ENCODE measurements around the gene OLIG2.

Gene OLIG2

GRCh38 chr21:33019516-33019884 is 6.2 kb upstream of the OLIG2 start:
- no peak overlapping the region for H3K27ac ChIP-seq
- no peak for TF ChIP-seq Cebpa-rat (IDR thresholded peaks at IDR 0.05)
- no peaks in the 10 kb centered on the region for H3K36me3 ChIP-seq
- peak overlapping the region; percentile 61 for H3K4me3 ChIP-seq
- H3K4me1 ChIP-seq = peaks cover 12% of the 10 kb centered on the region
- no peak overlapping the region for H3K9ac ChIP-seq
- H3K9me3 ChIP-seq = peaks cover 23% of the 10 kb centered on the region
- H3K4me2 ChIP-seq = peak overlapping the region; percentile 85
- peaks cover 33% of the 10 kb centered on the region for H4K20me1 ChIP-seq
- peaks cover 77% of the 10 kb centered on the region for H3K27me3 ChIP-seq

GRCh38 chr21:33019885-33020557 is 5.7 kb upstream of the OLIG2 start:
- Histone ChIP-seq H3K4me1 (peaks cover 12% of the 10 kb centered on the region), H3K9ac (no peak overlapping the region), H4K20me1 (peaks cover 33% of the 10 kb centered on the region), H3K27ac (no peak overlapping the region), H3K4me2 (peak overlapping the region; percentile 85), H3K4me3 (peak overlapping the region; percentile 61), H3K36me3 (no peaks in the 10 kb centered on the region), H3K9me3 (peaks cover 28% of the 10 kb centered on the region), H3K27me3 (peaks cover 82% of the 10 kb centered on the region)
- no peak for TF ChIP-seq Cebpa-rat (IDR thresholded peaks at IDR 0.05)

DNA sequence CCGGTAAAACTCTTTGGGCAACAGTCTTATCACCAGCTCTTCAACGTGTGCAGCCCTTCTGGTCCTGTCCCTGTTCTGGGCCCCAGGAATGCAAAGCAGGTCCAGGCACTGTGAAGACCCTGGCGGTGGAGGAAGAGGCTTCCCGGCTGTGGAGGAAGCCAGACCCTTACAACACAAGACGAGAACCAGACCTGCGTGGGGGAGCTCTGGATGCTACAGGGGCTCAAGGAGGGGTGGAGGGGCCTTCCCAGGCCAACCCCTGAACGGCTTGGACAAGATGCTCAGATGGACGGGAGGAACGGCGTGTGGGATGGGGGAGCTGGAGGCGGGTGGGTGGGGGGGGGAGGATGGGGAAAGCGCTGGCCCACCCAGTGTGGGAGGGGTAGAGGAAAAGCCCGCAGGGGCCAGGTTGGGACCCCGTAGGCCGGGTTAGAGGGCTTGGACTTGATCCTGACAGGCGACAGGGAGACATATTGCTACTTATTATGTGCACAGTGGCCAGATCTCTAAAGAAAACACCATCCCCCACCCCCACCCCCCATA is 5.1 kb upstream of the OLIG2 start:
- no peak overlapping the region for H3K27ac ChIP-seq
- H3K4me1 ChIP-seq = peaks cover 12% of the 10 kb centered on the region
- H3K36me3 ChIP-seq = no peaks in the 10 kb centered on the region
- peaks cover 88% of the 10 kb centered on the region for H3K27me3 ChIP-seq
- no peak overlapping the region for H3K9ac ChIP-seq
- H3K4me3 ChIP-seq = no peak overlapping the region
- peaks cover 34% of the 10 kb centered on the region for H3K9me3 ChIP-seq
- peaks cover 33% of the 10 kb centered on the region for H4K20me1 ChIP-seq
- peak overlapping the region; percentile 85 for H3K4me2 ChIP-seq
- TF ChIP-seq Cebpa-rat (IDR thresholded peaks at IDR 0.05) = no peak

DNA sequence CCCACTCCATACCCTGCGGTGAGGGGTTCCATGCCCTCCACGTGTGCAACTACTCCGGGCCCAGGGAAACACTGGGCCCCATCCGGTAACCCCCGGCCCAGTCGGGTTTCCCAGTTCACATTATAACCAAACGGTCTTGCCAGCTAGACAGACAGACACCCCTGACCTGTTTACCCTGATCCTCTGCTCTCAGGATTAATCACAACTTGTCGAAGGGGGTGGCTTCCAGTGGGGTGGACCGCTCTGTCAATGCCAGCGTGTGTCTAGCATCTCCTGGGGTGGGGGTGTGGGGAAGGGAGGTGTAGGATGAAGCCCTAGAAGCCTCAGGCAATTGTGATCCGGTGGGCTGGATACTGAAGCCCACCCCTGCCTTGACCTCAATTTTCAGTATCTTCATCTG is 4.6 kb upstream of the OLIG2 start:
- Histone ChIP-seq H3K27me3 (peaks cover 89% of the 10 kb centered on the region), H3K36me3 (no peaks in the 10 kb centered on the region), H3K4me3 (no peak overlapping the region), H3K4me2 (no peak overlapping the region), H3K4me1 (peaks cover 12% of the 10 kb centered on the region), H3K9me3 (peaks cover 40% of the 10 kb centered on the region), H3K9ac (no peak overlapping the region), H3K27ac (no peak overlapping the region), H4K20me1 (peaks cover 33% of the 10 kb centered on the region)
- no peak for TF ChIP-seq Cebpa-rat (IDR thresholded peaks at IDR 0.05)

DNA sequence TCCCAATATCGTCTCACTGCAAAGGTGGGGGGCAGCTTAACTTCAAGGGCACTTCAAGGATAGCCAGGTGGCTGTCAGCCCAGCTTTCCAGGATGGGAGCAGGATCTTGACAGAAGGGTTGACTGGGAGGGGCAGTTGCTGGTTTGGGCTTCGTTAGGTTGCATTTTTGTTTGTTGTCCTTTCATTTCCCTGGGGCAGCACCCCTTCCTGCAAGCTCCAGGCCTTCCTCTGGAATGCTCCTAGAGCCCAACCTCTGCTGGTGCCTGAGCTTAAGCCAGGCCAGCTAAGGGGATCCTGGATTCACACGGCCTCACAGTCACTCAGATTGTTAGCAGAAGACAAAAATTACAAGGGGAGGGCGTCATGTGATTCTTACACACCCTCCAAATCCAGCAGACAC is 4.1 kb upstream of the OLIG2 start:
- Histone ChIP-seq H3K4me2 (no peak overlapping the region), H3K9ac (no peak overlapping the region), H3K36me3 (no peaks in the 10 kb centered on the region), H3K4me3 (no peak overlapping the region), H3K4me1 (peaks cover 12% of the 10 kb centered on the region), H3K9me3 (peaks cover 45% of the 10 kb centered on the region), H3K27ac (no peak overlapping the region), H3K27me3 (peaks cover 94% of the 10 kb centered on the region), H4K20me1 (peaks cover 33% of the 10 kb centered on the region)
- TF ChIP-seq Cebpa-rat (IDR thresholded peaks at IDR 0.05) = no peak

DNA sequence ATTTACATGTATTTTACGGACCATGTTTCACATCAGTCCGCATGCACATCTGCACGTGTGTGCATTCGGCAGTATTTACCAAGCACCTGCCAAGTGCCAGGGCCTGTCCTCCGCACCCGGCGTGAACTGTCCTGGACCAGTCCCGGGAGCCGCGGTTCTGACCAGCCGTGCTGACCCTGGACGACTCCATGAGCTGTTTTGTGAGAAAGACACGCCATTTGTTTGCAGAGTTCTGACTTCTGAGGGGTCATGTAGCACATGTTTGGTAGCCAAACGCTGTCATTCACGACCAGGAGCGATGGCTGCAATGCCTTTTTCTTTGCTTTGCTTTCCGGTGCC is 3.3 kb upstream of the OLIG2 start:
- Histone ChIP-seq H3K9me3 (peaks cover 53% of the 10 kb centered on the region), H4K20me1 (peaks cover 33% of the 10 kb centered on the region), H3K9ac (no peak overlapping the region), H3K4me2 (no peak overlapping the region), H3K4me3 (no peak overlapping the region), H3K27ac (no peak overlapping the region), H3K36me3 (no peaks in the 10 kb centered on the region), H3K4me1 (peaks cover 12% of the 10 kb centered on the region), H3K27me3 (peaks cover 100% of the 10 kb centered on the region)
- no peak for TF ChIP-seq Cebpa-rat (IDR thresholded peaks at IDR 0.05)

DNA sequence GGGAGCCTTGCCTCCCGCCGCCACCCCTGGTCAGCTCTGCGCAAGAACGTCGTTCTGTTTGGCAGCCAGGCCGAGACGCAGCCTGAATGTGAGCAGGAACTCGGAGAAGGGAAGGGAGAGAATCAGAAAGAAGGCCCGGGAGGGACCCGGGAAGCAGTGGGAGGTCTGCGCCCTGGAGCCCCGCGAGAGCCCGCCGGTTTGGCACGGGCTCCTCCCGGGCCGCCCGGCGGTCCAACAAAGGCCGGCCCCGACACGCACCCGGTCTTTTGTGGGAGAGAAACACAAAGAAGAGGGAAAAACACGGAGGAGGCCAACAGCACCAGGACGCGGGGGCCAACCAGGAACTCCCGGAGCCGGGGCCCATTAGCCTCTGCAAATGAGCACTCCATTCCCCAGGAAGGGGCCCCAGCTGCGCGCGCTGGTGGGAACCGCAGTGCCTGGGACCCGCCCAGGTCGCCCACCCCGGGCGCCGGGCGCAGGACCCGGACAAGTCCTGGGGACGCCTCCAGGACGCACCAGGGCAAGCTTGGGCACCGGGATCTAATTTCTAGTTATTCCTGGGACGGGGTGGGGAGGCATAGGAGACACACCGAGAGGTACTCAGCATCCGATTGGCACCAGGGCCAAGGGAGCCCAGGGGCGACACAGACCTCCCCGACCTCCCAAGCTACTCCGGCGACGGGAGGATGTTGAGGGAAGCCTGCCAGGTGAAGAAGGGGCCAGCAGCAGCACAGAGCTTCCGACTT is 2.7 kb upstream of the OLIG2 start:
- Histone ChIP-seq H3K4me3 (no peak overlapping the region), H3K9ac (no peak overlapping the region), H3K27ac (no peak overlapping the region), H3K4me2 (no peak overlapping the region), H3K4me1 (peaks cover 12% of the 10 kb centered on the region), H3K36me3 (no peaks in the 10 kb centered on the region), H3K9me3 (peaks cover 58% of the 10 kb centered on the region), H4K20me1 (peaks cover 33% of the 10 kb centered on the region), H3K27me3 (peaks cover 100% of the 10 kb centered on the region)
- no peak for TF ChIP-seq Cebpa-rat (IDR thresholded peaks at IDR 0.05)

DNA sequence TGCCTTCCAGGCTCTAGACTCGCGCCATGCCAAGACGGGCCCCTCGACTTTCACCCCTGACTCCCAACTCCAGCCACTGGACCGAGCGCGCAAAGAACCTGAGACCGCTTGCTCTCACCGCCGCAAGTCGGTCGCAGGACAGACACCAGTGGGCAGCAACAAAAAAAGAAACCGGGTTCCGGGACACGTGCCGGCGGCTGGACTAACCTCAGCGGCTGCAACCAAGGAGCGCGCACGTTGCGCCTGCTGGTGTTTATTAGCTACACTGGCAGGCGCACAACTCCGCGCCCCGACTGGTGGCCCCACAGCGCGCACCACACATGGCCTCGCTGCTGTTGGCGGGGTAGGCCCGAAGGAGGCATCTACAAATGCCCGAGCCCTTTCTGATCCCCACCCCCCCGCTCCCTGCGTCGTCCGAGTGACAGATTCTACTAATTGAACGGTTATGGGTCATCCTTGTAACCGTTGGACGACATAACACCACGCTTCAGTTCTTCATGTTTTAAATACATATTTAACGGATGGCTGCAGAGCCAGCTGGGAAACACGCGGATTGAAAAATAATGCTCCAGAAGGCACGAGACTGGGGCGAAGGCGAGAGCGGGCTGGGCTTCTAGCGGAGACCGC is 2.0 kb upstream of the OLIG2 start:
- no peak overlapping the region for H3K9ac ChIP-seq
- H3K36me3 ChIP-seq = no peaks in the 10 kb centered on the region
- no peak overlapping the region for H3K4me3 ChIP-seq
- H4K20me1 ChIP-seq = peaks cover 39% of the 10 kb centered on the region
- peaks cover 100% of the 10 kb centered on the region for H3K27me3 ChIP-seq
- no peak overlapping the region for H3K27ac ChIP-seq
- H3K4me2 ChIP-seq = no peak overlapping the region
- TF ChIP-seq Cebpa-rat (IDR thresholded peaks at IDR 0.05) = no peak
- H3K9me3 ChIP-seq = peaks cover 65% of the 10 kb centered on the region
- peaks cover 15% of the 10 kb centered on the region for H3K4me1 ChIP-seq

DNA sequence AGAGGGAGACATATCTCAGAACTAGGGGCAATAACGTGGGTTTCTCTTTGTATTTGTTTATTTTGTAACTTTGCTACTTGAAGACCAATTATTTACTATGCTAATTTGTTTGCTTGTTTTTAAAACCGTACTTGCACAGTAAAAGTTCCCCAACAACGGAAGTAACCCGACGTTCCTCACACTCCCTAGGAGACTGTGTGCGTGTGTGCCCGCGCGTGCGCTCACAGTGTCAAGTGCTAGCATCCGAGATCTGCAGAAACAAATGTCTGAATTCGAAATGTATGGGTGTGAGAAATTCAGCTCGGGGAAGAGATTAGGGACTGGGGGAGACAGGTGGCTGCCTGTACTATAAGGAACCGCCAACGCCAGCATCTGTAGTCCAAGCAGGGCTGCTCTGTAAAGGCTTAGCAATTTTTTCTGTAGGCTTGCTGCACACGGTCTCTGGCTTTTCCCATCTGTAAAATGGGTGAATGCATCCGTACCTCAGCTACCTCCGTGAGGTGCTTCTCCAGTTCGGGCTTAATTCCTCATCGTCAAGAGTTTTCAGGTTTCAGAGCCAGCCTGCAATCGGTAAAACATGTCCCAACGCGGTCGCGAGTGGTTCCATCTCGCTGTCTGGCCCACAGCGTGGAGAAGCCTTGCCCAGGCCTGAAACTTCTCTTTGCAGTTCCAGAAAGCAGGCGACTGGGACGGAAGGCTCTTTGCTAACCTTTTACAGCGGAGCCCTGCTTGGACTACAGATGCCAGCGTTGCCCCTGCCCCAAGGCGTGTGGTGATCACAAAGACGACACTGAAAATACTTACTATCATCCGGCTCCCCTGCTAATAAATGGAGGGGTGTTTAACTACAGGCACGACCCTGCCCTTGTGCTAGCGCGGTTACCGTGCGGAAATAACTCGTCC is 1.3 kb upstream of the OLIG2 start:
- Histone ChIP-seq H3K9ac (no peak overlapping the region), H3K4me1 (peaks cover 22% of the 10 kb centered on the region), H3K4me3 (no peak overlapping the region), H3K4me2 (no peak overlapping the region), H3K9me3 (peaks cover 70% of the 10 kb centered on the region), H3K27me3 (peaks cover 100% of the 10 kb centered on the region), H3K27ac (no peak overlapping the region), H3K36me3 (no peaks in the 10 kb centered on the region), H4K20me1 (peaks cover 41% of the 10 kb centered on the region)
- TF ChIP-seq Cebpa-rat (IDR thresholded peaks at IDR 0.05) = no peak

Data from BLaER1 (cell line).